ENCODE data around the gene RCSD1.

RCSD1 gene

GRCh38 chr1:167701510-167701909 is 71.5 kb downstream of the RCSD1 start:
- Histone ChIP-seq H3K27me3 (ENCODE audit: insufficient read depth, low read depth) (no peaks in the 10 kb centered on the region), H4K20me1 (ENCODE audit: insufficient read depth) (no peaks in the 10 kb centered on the region), H3K27ac (no peak overlapping the region), H3K4me3 (IDR thresholded peaks at IDR 0.05; ENCODE audit: insufficient read depth, low read depth, low read length) (no peak overlapping the region), H3K9ac (no peak overlapping the region), H3K4me1 (ENCODE audit: low read depth, poor library complexity, severe bottlenecking) (peaks cover 15% of the 10 kb centered on the region), H3K36me3 (ENCODE audit: insufficient read depth) (peaks cover 9% of the 10 kb centered on the region; the same call in 1 of the 2 replicates), H3K4me2 (no peak overlapping the region), H3K79me2 (ENCODE audit: insufficient read depth, low read depth) (no peaks in the 10 kb centered on the region), H2AFZ (ENCODE audit: low read depth) (no peak overlapping the region)
- no peak for TF ChIP-seq CTCF (conservative IDR thresholded peaks at IDR 0.05; ENCODE audit: low read depth, low read length)

GRCh38 chr1:167703557-167703956 is 73.5 kb downstream of the RCSD1 start:
- Histone ChIP-seq H3K4me3 (IDR thresholded peaks at IDR 0.05; ENCODE audit: insufficient read depth, low read depth, low read length) (no peak overlapping the region), H4K20me1 (ENCODE audit: insufficient read depth) (no peaks in the 10 kb centered on the region), H3K27me3 (ENCODE audit: insufficient read depth, low read depth) (no peaks in the 10 kb centered on the region), H3K9ac (no peak overlapping the region), H3K4me2 (no peak overlapping the region), H3K27ac (no peak overlapping the region), H3K36me3 (ENCODE audit: insufficient read depth) (no peaks in the 10 kb centered on the region; the same call in 1 of the 2 replicates), H3K4me1 (ENCODE audit: low read depth, poor library complexity, severe bottlenecking) (peaks cover 22% of the 10 kb centered on the region), H2AFZ (ENCODE audit: low read depth) (no peak overlapping the region), H3K79me2 (ENCODE audit: insufficient read depth, low read depth) (no peaks in the 10 kb centered on the region)
- TF ChIP-seq CTCF (conservative IDR thresholded peaks at IDR 0.05; ENCODE audit: low read depth, low read length), result no peak

GRCh38 chr1:167704715-167705114 is 74.7 kb downstream of the RCSD1 start:
- Histone ChIP-seq H3K9ac (no peak overlapping the region), H3K4me3 (IDR thresholded peaks at IDR 0.05; ENCODE audit: insufficient read depth, low read depth, low read length) (no peak overlapping the region), H3K27me3 (ENCODE audit: insufficient read depth, low read depth) (no peaks in the 10 kb centered on the region), H3K27ac (no peak overlapping the region), H3K4me2 (no peak overlapping the region), H2AFZ (ENCODE audit: low read depth) (no peak overlapping the region), H3K79me2 (ENCODE audit: insufficient read depth, low read depth) (no peaks in the 10 kb centered on the region), H4K20me1 (ENCODE audit: insufficient read depth) (no peaks in the 10 kb centered on the region), H3K4me1 (ENCODE audit: low read depth, poor library complexity, severe bottlenecking) (peaks cover 24% of the 10 kb centered on the region), H3K36me3 (ENCODE audit: insufficient read depth) (no peaks in the 10 kb centered on the region)
- no peak for TF ChIP-seq CTCF (conservative IDR thresholded peaks at IDR 0.05; ENCODE audit: low read depth, low read length)

- Histone ChIP-seq H3K79me2 (ENCODE audit: insufficient read depth, low read depth) (no peaks in the 10 kb centered on the region), H3K27me3 (ENCODE audit: insufficient read depth, low read depth) (no peaks in the 10 kb centered on the region), H4K20me1 (ENCODE audit: insufficient read depth) (no peaks in the 10 kb centered on the region), H3K4me3 (IDR thresholded peaks at IDR 0.05; ENCODE audit: insufficient read depth, low read depth, low read length) (no peak overlapping the region), H3K27ac (no peak overlapping the region), H3K4me1 (ENCODE audit: low read depth, poor library complexity, severe bottlenecking) (peaks cover 29% of the 10 kb centered on the region), H3K4me2 (peak overlapping the region; percentile 5; the same call in 1 of the 2 replicates), H3K9ac (no peak overlapping the region), H2AFZ (ENCODE audit: low read depth) (no peak overlapping the region), H3K36me3 (ENCODE audit: insufficient read depth) (no peaks in the 10 kb centered on the region)
- no peak for TF ChIP-seq CTCF (conservative IDR thresholded peaks at IDR 0.05; ENCODE audit: low read depth, low read length)
Measured at GRCh38 chr1:167705250-167705649, 75.2 kb downstream of the RCSD1 start.
